GM19438 (cell line): ENCODE data around the gene FOXP1.

Experiments
- ATAC-seq: cut with Tn5 transposase; IDR thresholded peaks from one replicate; pipeline ENCODE4 v1.9.1; 2021; ENCODE audit warnings: low read depth; ENCODE audit not compliant: unreplicated experiment

FOXP1 gene

DNA sequence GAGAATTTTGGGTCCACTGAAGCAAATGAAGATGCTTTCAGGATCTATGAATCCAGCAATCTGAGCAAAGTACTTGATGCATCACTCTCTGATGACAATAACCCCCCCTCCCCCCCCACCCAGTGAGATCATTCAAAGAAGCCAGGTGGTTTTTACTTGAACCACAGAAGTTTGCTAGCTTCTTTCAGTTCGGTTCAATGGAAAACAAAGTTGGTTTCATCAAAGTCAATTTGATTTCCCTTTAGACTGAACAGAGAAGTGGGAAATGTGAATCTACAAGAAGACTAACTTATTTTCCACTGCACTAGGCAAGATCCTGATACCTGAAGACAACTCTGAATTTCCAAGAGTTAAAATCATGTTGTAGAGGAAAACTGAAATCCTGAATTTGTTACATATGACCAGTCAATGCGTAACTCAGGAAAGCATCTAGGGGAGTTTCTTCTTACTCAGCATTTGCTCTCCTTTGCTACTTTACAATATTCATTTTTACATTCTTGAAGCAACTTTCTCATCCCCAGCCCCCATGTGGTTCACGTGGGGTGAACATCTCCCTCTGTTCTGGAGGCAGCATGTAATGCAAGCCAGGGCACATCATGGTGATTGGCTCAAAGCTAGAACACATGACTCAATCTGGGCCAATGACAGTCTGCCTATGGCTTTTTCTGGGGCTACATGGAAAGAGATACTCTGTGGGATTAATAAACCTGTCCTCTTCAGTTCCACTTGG is 572.6 kb downstream of the FOXP1 start:
- ATAC-seq: peak; percentile 66

DNA sequence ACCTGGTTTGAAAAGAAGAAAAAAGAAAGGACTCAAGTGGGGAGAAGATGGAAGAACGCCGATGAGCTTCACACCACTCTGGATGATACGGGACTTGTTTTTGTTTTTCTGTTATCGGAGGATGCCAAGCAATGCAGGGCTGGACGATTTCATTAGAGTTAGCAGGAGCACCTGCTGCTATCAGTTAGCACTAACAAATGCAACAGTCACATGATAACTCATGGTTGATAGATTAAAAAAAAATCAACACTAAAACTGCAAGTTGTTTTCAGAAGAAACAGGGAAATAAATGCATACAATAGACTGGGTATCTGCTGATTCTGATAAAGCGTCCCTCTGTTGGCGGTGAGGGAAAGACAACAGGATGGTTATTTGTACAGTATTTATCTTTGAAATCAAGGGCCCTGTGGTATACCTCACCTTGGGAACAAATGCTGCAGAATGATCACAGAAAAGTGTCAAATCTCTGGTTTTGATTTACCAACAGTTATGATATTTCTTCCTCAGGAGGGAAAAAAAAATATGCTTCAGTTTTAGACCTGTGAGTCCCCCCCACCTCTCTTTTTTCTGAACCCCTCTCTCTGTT is 575.1 kb downstream of the FOXP1 start:
- no peak for ATAC-seq

DNA sequence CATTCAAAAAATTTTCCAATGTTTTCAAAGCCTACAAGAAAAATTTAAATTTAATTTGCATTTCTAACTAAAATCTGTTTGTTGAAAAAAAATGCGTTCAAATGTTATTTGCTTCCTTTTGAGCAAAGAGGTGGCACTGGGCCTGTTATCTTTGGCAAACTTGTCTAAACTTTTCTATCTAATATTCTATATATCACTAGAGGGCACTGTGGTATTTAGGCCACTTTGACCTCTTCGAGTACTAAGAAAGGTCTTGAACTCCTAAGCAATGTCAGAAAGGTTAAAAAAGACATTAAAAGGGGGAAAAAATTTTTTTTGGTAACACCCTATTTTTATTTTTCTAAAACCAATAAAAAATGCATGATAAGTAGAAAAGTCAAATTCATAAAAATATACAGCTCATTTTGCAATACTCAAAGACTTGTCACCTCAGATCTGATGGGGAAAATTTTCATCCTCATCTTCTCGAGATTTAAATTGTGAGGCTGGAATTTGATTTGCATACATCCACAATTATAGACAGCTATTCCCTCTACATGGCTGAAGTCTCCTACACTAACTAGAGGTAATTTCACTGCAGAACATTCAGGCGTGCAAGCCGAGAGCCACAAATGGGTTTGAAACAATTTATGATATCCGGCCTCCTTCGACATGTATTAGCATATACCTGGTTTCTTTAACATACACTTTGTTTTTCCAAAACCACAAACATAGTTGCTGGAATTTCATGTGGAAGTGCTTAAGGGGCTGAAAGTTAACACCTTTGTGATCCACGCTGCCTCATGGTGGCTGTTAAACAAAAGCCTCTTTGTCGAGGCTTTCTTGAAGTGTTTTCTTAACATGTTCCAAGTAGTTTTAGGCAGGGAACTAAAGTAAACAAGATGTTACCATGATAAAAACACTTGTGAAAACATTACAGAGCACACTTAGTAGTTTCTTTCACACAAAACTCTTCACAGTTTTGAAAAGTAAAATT is 576.4 kb downstream of the FOXP1 start:
- no peak for ATAC-seq

DNA sequence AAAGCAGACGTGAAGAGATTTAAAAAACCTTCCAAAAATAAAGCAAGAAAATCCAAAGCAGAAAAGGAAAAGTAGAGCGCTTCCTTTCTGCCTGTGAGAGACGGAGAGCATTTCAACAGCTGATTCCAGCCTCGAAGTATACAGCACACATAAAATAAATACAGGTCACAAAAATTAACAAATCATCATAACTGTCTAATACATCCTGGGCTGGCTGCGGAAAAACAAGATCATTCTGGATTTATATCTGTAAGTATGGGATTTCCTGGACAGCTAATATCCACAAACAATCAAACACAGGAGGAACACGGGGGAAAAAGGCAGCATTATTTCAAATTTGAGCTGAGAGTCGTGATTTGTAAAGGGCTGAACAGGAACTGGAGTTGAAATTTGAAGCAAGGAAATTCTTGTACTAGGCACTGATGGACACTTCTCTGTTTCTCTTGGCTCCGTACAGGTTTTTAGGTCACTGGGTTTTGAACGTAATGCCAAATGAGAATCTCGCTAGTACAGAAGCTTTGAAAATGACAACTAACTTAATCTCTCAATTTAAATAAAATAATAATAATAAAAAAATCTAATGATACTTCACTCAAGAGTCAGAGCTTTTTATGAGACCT is 577.7 kb downstream of the FOXP1 start:
- no peak for ATAC-seq

DNA sequence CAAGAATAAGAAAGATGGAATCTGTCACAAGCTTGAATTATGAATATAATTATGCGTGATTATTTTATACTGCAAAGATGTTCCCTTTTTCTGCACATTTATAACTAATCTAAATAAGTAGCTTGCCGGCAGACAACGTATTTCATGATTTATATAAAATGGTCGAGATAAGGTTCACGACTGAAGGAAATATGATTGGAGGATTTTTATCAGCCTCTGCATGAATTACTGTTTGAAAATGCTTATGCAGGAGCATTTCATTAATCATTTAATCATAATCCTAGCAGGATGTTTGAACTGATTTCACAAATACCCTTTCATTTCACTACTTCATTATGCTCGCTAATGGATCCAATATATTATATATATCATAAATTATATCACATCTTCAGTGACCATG is 580.0 kb downstream of the FOXP1 start:
- no peak for ATAC-seq

DNA sequence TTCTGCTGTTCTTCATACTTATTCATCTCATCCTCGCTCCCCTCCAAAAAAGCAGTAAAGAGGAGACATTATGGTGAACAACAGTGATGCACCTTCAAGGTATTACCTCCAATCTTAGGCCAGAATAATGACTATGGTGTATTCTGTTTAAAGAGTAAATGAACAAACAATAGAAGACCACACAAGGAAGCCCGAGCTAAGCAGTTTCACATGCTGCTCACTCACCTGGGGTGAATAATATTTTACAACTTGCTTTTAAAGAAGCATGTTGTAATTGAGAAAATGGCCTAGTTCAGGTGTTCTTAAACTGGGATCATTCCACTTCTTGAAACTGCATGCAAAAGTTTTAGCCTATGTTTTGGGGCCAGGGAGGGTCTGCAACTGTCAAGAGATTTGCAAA is 581.2 kb downstream of the FOXP1 start:
- ATAC-seq: no peak

DNA sequence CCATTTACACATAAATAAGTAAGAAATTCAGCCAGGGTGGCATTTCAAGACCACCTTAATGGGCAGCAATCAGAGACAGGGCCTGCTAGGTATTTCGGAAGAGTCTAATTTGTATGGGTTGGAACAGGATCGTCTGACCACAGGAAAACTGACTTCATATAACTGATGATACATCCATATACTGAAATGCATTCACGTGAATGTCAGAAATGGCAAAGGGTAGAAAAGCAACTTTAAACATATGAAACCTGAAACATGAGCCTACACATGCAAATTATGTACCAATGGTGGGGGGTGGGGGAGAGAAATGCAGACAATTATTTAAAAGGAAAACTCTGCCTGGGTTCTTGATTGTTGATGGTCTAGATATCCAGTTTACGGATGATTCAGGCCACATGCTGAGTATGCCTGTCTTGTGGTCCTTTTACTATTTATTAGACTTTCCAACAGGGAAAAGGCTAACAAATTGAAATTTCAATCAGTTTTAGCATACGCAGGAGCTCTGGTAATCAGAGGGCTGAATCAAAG is 582.2 kb downstream of the FOXP1 start:
- no peak for ATAC-seq

DNA sequence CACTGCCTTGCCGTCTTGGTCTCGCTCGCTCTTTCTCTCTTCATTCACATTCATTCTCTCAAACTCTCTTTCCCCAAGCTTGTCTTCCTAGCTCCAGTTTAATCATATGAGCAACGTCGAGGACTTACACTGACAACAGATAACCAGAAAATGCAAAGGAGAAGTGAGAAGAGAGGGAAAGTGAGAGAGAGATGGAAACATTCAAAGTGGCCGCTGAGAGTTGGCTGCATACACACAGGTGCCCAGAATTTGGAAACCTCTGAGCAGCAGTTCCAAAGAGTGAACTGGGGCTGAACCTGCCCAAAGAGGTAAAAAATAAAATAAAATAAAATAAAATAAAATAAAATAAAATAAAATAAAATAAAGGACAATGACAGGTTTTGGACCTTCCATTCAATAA is 583.0 kb downstream of the FOXP1 start:
- ATAC-seq: no peak

DNA sequence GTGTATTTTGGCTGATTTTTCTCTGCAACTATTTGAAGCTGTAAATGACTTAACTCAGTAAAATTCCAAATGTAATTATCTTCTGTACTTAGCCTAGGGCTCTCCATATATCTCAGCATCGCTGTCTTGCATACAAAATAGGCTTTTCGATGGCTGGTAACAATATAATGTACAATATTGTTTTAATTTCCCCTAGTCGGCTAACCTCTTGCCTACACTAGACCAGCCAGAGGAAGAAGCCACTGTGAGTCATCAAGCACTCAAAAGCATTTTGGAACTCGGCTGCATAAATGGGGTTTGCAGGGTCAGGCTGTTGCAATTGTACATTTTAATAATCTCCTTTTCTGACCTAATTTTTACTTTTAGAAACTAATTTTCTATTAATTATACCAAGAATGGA is 583.8 kb downstream of the FOXP1 start:
- ATAC-seq: no peak

DNA sequence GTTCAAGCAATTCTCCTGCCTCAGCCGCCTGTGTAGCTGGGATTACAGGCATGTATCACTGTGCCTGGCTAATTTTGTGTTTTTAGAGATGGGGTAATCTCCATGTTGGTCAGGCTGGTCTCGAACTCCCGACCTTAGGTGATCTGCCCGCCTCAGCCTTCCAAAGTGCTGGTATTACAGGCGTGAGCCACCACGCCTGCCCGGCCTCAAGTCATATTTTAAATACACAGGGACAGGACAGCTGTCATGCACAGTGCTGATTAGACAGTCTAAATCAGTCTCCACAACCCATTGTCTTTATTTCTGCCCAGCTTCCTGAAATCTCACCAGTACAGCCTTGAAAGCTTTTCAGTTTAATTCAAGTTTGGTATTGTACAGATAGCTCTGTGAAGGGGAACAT is 587.4 kb downstream of the FOXP1 start:
- no peak for ATAC-seq

DNA sequence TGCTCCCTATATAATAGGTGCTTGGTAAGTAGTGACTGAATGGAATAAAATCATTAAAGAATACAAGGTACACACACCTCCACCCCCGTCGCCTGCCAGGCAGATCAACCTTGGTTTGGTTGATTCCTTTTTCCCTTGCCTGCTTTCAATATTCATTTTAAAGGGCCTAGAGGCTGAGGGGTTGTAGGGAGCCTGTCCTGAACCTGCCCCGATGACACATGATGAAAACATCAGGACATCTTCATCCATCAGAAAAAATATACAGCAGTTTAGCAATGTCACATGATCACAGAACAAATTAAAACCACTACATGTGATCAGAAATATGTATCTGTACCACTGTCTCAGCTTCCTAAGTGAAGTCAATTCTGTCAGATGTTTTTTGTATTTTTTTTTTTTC is 588.9 kb downstream of the FOXP1 start:
- ATAC-seq: no peak

DNA sequence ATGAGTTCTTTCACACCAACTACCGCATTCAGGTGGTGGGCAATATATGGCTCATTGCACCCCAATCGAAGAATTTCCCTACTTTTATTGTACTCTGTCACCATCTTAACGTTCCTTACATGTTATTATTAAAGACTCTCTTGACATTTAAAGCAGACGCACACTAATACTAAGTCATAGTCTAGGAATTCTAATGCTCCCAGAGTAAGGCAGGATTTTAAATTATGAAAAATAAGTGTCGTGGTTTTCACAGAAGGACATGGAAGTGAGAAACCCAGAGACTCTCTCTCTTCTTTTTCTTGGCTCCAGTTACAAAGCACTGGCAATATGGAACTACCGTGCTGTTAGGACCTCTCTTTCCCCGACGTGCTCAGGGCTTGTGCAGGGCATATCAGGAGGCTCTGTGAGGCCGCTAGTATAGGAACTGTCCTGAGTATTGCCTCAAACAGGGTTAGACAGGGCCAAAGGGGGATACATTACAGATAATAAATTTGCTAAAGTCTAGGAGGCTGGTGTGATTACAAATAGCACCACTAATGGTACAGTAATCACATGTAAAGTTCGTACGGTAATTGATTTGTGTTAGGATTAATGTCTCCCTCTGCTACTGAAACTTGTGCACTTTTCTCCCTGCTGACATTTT is 590.8 kb downstream of the FOXP1 start:
- ATAC-seq: no peak

DNA sequence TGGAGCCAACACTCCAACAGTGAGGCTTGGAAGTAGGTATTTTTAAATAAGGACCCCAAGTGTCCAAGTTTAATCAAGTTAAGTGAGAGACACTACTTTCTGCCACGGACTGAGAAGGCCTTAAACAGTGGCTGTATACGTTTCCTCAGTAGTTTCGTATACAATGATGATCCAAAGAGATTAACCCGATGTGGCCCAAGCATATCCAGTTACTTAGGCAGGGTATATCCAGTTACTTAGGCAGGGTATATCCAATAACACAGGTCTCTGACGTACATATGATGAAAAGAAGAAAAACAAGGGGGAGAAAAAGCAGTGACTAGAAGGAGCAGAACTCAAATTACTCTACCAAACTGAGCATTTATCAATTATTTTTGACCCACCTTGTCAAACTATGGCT is 591.4 kb downstream of the FOXP1 start:
- ATAC-seq: no peak

DNA sequence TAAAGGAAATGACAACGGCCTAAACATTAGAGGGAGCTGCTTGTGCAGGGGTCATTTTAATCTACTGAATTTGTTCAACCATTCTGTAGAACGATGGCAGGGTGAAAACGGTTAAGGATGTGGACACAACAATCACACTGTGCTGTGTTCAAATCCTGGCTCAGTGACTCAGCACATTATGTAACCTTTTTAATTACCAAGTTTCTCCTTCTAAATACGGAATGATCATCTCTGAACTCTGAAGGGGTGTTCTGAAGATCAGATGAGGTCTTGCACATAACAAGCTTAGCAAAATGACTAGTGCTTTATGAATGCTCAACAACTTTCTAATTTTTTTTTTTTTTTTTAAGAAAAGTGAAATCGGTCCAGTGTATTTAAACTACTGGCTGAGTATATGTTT is 592.8 kb downstream of the FOXP1 start:
- ATAC-seq: no peak

DNA sequence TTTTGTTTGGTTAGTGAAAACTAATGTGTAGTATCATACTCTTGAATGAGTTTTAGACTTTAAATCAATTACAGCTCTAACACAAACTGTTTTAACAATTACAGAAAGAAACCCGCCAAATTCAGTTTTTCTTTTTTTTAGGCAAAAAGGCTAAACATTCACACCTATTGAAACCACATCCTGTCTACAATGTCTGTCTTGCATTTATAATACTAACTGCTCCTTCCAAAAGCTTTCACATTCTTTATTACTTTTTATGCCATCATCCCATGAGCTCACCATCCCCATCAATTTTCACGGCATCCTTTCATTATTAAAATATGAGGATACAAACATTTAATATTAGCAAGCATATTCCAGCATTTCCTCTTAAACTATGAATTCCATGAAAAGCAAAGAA is 593.3 kb downstream of the FOXP1 start:
- no peak for ATAC-seq

DNA sequence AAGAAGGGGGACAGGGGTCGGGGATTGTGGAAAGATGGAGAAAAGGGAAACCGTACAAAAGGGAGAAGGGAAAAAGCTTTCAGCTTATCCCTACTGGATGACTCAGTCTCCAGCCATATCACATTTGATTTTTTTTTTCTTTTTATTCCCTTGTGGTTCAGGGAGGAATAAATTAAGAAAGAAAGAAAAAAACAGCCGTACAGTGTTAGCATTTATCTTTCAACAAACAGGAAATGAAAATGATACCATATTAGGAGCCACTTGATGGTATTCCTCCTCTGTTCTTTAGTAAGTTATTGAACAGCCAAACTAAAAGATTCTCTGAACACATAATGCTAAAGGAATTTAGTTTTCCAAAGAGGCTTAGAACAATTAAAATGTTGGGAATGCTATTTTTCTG is 594.4 kb downstream of the FOXP1 start:
- ATAC-seq: no peak

DNA sequence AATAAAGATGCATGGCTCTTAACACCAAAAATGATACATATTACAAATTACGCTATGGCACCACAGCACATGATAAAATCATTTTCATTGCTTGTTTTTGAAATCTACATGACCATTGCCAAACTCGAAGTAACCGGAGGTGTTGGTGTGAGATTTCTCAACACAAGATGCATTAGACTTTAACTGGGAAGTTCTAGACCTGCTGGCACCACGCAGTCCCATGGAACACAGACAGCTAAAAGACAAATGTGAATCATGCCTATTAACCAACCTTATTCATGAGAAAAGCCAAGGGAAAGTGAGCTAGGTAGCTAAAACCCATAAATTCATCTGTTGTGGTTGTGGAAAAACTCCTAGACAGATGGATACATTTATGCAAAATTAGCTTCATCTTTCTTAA is 595.4 kb downstream of the FOXP1 start:
- no peak for ATAC-seq

DNA sequence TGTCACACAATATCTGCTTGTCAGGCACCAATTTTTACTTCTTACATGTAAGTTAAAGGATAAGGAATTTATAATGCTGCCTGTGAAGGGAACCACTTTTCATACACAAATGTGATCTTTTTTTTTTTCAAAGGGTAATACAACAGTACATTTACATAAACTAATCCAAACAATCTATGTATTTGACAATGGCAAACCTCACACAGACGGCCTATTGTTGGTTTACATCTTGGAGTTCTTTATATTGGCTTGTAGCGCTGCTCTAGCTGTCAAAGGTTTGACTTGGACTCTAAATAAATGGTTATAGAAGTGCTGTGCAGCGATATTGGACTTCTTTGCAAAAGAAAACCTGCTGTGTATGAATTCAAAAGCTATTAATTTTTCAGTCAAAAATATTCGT is 598.0 kb downstream of the FOXP1 start:
- no peak for ATAC-seq

DNA sequence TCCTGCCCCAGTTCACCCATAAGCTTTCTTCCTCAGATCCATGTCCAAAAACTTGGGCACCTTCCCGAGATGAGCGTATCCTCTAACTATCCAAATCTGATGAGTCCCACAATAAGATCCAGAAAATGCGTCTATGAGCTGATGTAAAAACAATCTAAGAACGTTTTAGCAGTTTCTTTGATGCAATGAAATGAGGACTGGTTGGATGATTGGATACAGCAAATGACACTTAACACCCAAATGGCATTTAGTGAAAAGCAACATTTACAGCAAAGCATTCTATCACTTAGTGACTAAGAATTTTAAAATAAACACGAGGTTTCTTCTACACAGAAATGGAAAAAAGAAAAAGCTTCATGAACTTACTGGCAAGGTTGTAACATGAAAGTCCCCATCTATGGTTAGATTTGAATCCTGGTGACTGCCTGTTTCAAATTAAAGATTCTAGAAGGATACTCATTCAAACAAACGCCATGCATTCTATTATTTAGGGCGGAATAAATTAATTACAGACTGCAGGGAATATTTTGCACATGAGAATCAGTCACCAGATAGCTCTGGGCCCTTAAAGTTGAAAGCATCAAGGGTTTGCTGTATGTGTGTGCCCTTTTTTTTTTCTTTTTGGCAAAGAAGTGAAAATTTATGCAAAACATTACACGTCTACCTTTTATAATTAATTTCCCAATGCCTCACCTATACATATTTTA is 598.6 kb downstream of the FOXP1 start:
- no peak for ATAC-seq

DNA sequence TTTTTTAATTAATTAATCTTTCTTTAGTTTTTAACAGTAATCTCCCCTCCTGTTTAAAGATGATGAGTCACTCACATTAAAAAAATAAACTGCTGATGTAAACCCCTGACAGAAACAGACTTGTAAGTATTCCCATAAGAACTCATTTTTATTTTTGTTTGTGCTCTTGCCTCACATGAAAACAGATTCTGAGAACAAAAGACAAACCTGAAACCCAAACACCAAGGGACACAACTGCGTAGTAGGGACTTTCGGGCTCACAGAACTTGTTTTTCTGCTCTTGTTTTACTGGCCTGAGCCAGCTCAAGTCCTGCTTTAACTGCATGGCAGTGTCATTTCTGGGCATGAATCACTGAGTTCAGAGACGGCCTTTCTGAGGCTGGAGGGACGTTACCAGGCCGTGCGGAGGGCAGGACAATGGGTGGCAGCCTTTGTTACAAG is 600.8 kb downstream of the FOXP1 start:
- no peak for ATAC-seq
